Right atrium auricular region (tissue), 2 donors: ENCODE results near the gene SLTM. TPM values are rescaled to one million over a fixed set of nuclear protein-coding genes. Genes with fewer than 3 reads are reported as not detected.
"Not testable (repeated sequence)": the region's sequence is repeated elsewhere in the genome, so short reads cannot be mapped to it uniquely, and the experiment has no call there.

Source experiments
- DNase-seq: peaks from one replicate; pipeline ENCODE4 v3.0.0-alpha.2; 2019; ENCODE audit warnings: low spot score
- H3K27ac ChIP-seq, 2 donors: fragments of 200-600 bp; sonication (generic); 1 replicate in 1 of 2; 2 replicates in 1 of 2; pipeline ENCODE4 v1.5.1; 2016 to 2019
- H3K27me3 ChIP-seq, 2 donors: fragments of 200-600 bp; sonication (generic); one replicate each; pipeline versions ENCODE4 v1.5.1 to v1.6.0; 2017 to 2019
- H3K36me3 ChIP-seq: fragments of 200-600 bp; sonication (generic); one replicate; pipeline ENCODE4 v1.5.1; 2016
- H3K4me1 ChIP-seq, 2 donors: fragments of 200-600 bp; sonication (generic); one replicate each; pipeline versions ENCODE4 v1.5.1 to v1.6.0; 2017 to 2019
- H3K4me3 ChIP-seq, 2 donors: fragments of 200-600 bp; sonication (generic); 1 replicate in 1 of 2; 2 replicates in 1 of 2; pipeline ENCODE4 v1.5.1; 2017 to 2019; ENCODE audit warnings: mild to moderate bottlenecking in 1 of 2, moderate library complexity in 1 of 2
- H3K9me3 ChIP-seq, 2 donors: fragments of 200-600 bp; sonication (generic); one replicate each; pipeline ENCODE4 v1.5.1; 2019
- total RNA-seq, 2 donors: library from RNA; depleted of rRNA; stranded (reverse); fragments of >200 nt; gene quantifications; one replicate each; pipeline ENCODE4 v1.1.0, GENCODE V29; 2016
- TF ChIP-seq, protein P1 (sequence below), 2 donors: fragments of 200-600 bp; sonication (generic); IDR thresholded peaks; one replicate each; pipeline ENCODE4 v1.5.1; 2019; ENCODE audit warnings: antibody characterized with exemption in 2 of 2

The SLTM gene
- total RNA-seq, 2 donors from 2014 or later: 39.9 to 62.3 TPM

- Histone ChIP-seq H3K36me3 (no peaks in the 10 kb centered on the region), H3K27me3 (no peaks in the 10 kb centered on the region), H3K27ac (no peak overlapping the region), H3K4me3 (no peak overlapping the region), H3K9me3 (no peaks in the 10 kb centered on the region), H3K4me1 (peaks cover 0 to 22% of the 10 kb centered on the region in 2 donors)
- TF ChIP-seq, protein P1, sequence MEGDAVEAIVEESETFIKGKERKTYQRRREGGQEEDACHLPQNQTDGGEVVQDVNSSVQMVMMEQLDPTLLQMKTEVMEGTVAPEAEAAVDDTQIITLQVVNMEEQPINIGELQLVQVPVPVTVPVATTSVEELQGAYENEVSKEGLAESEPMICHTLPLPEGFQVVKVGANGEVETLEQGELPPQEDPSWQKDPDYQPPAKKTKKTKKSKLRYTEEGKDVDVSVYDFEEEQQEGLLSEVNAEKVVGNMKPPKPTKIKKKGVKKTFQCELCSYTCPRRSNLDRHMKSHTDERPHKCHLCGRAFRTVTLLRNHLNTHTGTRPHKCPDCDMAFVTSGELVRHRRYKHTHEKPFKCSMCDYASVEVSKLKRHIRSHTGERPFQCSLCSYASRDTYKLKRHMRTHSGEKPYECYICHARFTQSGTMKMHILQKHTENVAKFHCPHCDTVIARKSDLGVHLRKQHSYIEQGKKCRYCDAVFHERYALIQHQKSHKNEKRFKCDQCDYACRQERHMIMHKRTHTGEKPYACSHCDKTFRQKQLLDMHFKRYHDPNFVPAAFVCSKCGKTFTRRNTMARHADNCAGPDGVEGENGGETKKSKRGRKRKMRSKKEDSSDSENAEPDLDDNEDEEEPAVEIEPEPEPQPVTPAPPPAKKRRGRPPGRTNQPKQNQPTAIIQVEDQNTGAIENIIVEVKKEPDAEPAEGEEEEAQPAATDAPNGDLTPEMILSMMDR (IDR thresholded peaks at IDR 0.05): no peak
- no peak for DNase-seq
These were observed 15.2 kb downstream of the SLTM start for GRCh38 chr15:58918239-58918638.

- not testable (repeated sequence) for H3K4me3 ChIP-seq, H3K27me3 ChIP-seq, H3K9me3 ChIP-seq, H3K27ac ChIP-seq, DNase-seq, H3K36me3 ChIP-seq
- H3K4me1 ChIP-seq: peaks cover 0 to 22% of the 10 kb centered on the region in 2 donors
These were observed 15.8 kb downstream of the SLTM start for GRCh38 chr15:58917613-58918129.

- Histone ChIP-seq H3K4me3 (no peak overlapping the region), H3K36me3 (peaks cover 8% of the 10 kb centered on the region), H3K27ac (no peak overlapping the region), H3K9me3 (no peaks in the 10 kb centered on the region), H3K4me1 (peaks cover 0 to 22% of the 10 kb centered on the region in 2 donors), H3K27me3 (no peaks in the 10 kb centered on the region)
- TF ChIP-seq, protein P1 (IDR thresholded peaks at IDR 0.05): no peak
- DNase-seq: no peak
These were observed 16.5 kb downstream of the SLTM start for GRCh38 chr15:58916962-58917361.

- Histone ChIP-seq H3K27me3 (no peaks in the 10 kb centered on the region), H3K36me3 (peaks cover 18% of the 10 kb centered on the region), H3K9me3 (no peaks in the 10 kb centered on the region), H3K4me1 (peaks cover 0 to 8% of the 10 kb centered on the region in 2 donors), H3K27ac (no peak overlapping the region), H3K4me3 (no peak overlapping the region)
- no peak for DNase-seq
- TF ChIP-seq, protein P1 (IDR thresholded peaks at IDR 0.05): no peak
These were observed 23.0 kb downstream of the SLTM start for GRCh38 chr15:58910456-58910855.

- TF ChIP-seq, protein P1 (IDR thresholded peaks at IDR 0.05): no peak
- Histone ChIP-seq H3K4me3 (no peak overlapping the region), H3K27me3 (no peaks in the 10 kb centered on the region), H3K36me3 (peaks cover 18% of the 10 kb centered on the region), H3K4me1 (peaks cover 0 to 8% of the 10 kb centered on the region in 2 donors), H3K27ac (no peak overlapping the region), H3K9me3 (no peaks in the 10 kb centered on the region)
- DNase-seq: no peak
These were observed 23.9 kb downstream of the SLTM start for GRCh38 chr15:58909616-58910015.

DNA sequence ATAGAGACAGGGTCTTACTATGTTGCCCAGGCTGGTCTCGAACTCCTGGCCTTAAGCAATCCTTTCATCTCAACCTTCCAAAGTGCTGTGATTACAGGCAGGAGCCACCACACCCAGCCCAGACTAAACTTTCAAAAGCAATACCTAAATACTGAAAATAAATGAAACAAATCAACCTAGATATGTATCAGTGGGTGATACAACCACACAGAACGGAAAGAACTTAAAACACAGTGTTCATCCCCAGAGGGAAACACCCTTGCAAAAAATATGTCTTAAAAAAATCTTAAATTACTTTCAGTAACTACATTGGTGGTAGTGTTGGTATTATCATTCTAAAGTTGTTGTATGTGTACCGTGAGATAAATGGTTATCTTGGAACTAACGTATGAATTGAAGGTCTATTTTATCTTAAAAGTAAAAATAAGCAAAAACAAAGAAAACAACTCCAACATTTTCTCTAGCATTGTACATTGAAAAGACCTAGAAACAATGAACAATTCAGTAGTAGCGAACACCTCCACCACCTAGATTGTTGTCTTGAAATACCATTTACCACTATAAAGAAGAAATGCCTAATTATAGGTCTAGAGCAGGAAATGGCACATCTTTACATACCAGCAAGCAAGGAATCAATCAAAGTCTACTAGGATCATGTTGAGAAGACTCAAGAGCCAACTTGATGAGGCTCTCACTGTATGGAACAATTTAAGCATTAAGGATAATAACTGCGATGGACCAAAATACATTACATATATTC is 24.7 kb downstream of the SLTM start:
- TF ChIP-seq, protein P1 (IDR thresholded peaks at IDR 0.05): no peak
- Histone ChIP-seq H3K4me1 (peaks cover 0 to 8% of the 10 kb centered on the region in 2 donors), H3K9me3 (no peaks in the 10 kb centered on the region), H3K27me3 (no peaks in the 10 kb centered on the region), H3K4me3 (no peak overlapping the region), H3K36me3 (peaks cover 18% of the 10 kb centered on the region), H3K27ac (no peak overlapping the region)
- DNase-seq: no peak
